ENCODE results near the gene PPWD1.
"Not testable (repeated sequence)": the region's sequence is repeated elsewhere in the genome, so short reads cannot be mapped to it uniquely, and the experiment has no call there.

Gene PPWD1

DNA sequence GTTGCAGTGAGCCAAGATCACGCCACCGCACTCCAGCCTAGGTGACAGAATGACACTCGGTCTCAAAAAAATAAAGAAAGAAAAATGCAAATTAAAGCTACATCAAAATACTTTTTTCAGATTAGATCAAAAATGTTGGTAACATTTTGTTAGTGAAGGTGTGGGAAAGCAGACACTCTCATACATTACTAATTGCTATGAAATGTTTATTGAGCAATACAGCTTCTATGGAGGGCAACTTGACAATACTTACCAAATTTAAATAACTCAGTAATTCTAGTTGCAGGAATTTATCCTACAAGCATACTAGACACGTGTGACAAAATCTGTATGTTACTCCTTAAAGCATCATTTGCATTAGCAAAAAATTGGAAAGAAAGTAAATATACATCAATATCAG lies 56.9 kb downstream of the PPWD1 start:
- Histone ChIP-seq H3K27ac (no peak overlapping the region), H3K4me1 (peaks cover 28% of the 10 kb centered on the region), H3K36me3 (peaks cover 24% of the 10 kb centered on the region), H3K9ac (no peak overlapping the region), H3K4me2 (no peak overlapping the region), H4K20me1 (peaks cover 36% of the 10 kb centered on the region), H3K4me3 (no peak overlapping the region), H3K9me3 (no peaks in the 10 kb centered on the region), H3K27me3 (no peaks in the 10 kb centered on the region)
- no peak for TF ChIP-seq Cebpa-rat (IDR thresholded peaks at IDR 0.05)

DNA sequence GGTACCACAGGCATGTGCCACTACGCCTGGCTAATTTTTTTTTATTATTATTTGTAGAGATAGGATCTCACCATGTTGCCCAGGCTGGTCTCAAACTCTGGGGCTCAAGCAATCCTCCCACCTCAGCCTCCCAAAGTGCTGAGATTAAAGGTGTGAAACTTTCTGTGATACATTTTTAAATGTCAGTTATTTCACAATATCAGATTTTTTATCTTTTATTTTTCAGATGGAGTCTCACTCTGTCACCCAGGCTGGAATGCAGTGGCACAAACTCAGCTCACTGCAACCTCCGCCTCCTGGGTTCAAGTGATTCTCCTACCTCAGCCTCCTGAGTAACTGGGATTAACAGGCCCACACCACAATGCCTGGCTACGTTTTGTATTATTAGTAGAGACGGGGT lies 58.9 kb downstream of the PPWD1 start:
- not testable (repeated sequence) for H3K4me3 ChIP-seq
- peak overlapping the region; percentile 94 for H3K4me2 ChIP-seq

DNA sequence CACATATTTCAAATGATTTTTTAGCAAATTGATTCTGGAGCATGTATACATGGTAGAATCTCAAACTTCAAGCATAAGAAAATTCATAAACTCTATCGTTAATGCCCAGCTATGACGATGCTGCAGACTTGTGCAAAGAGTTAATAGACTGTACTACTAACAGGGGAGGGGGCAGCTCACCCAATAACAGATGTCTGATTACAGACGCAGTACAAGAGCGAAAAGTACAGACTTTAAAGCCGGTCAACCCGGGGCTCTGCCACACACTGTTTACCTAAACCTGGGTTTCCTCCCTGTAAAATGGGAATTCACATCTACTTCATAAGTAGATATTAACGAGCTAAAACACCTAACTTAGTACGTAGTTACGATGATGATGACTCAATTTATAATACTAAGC lies 60.4 kb downstream of the PPWD1 start:
- no peak for TF ChIP-seq Cebpa-rat (IDR thresholded peaks at IDR 0.05)
- H3K27me3 ChIP-seq, result no peaks in the 10 kb centered on the region
- no peaks in the 10 kb centered on the region for H3K9me3 ChIP-seq
- peaks cover 8% of the 10 kb centered on the region for H3K36me3 ChIP-seq
- H3K9ac ChIP-seq, result peak overlapping the region; percentile 90
- peak overlapping the region; percentile 87 for H3K4me3 ChIP-seq
- H3K4me1 ChIP-seq, result peaks cover 42% of the 10 kb centered on the region
- peaks cover 26% of the 10 kb centered on the region; the same call in 1 of the 2 replicates for H4K20me1 ChIP-seq
- peak overlapping the region; percentile 94 for H3K4me2 ChIP-seq
- peak overlapping the region; percentile 82 for H3K27ac ChIP-seq

More for the DNA sequence above, 58.9 kb downstream of the PPWD1 start:
- Histone ChIP-seq H4K20me1 (peaks cover 31% of the 10 kb centered on the region; the same call in 1 of the 2 replicates), H3K9ac (0 out of 2 replicates have a peak overlapping the region, but pooled peaks have one; percentile 18), H3K36me3 (peaks cover 11% of the 10 kb centered on the region; the same call in 1 of the 2 replicates), H3K4me1 (peaks cover 42% of the 10 kb centered on the region)
- not testable (repeated sequence) for H3K27me3 ChIP-seq, H3K9me3 ChIP-seq, H3K27ac ChIP-seq

DNA sequence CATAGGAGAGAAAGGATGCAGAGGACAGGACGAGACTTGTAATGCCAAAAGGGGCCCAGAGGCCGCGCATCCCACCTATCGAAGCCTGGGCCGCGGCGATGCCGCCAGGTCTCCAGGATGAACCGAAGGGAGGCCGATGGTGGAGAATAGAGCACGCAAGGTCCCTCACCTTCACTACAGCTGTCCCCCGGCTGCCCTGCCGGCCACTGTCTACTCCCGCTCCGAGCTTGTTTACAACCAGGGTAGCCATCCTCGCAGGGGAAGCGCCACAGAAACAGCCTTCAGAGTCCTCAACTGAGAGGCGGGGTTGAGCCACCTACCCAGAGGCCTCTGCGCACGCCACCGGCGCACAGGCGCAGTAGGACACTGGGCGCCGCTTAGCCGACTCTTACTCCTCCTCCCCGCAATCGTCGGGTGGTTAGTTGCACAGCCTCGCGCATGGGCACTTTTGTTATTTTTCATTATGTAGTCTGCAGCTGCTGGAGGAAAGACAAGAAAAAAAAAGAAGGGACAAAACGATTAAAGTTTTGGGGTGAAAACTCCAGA lies 61.0 kb downstream of the PPWD1 start, which contains the start of gene TRIM23:
Gene TRIM23, minus strand, starts transcription at position 309 of the 546 bp plus-strand sequence. Its CDS starts 59 bp downstream, at position 250.
- no peak for TF ChIP-seq Cebpa-rat (IDR thresholded peaks at IDR 0.05)
- H4K20me1 ChIP-seq, result peaks cover 20% of the 10 kb centered on the region; the same call in 1 of the 2 replicates
- H3K27me3 ChIP-seq, result no peaks in the 10 kb centered on the region
- H3K9me3 ChIP-seq, result no peaks in the 10 kb centered on the region
- peaks cover 42% of the 10 kb centered on the region for H3K4me1 ChIP-seq
- peak within 1 kb of the TSS; percentile 94 for H3K4me2 ChIP-seq
- H3K27ac ChIP-seq, result peak within 1 kb of the TSS; percentile 82
- H3K9ac ChIP-seq, result peak within 1 kb of the TSS; percentile 90
- H3K36me3 ChIP-seq, result peaks cover 12% of the 10 kb centered on the region
- peak within 1 kb of the TSS; percentile 87 for H3K4me3 ChIP-seq

GRCh38 chr5:65624571-65625555 lies 61.8 kb downstream of the PPWD1 start, which contains the start of the genes SHLD3 and TRAPPC13:
TSS of gene SHLD3 (plus strand) at chr5:65625027. CDS start at chr5:65629588, 4,561 bp downstream.
TSS of gene TRAPPC13 (plus strand) at chr5:65625027. CDS start at chr5:65625061, 34 bp downstream.
- no peaks in the 10 kb centered on the region for H3K9me3 ChIP-seq
- peak within 1 kb of the TSS; percentile 90 for H3K9ac ChIP-seq
- peaks cover 42% of the 10 kb centered on the region for H3K4me1 ChIP-seq
- TF ChIP-seq Cebpa-rat (IDR thresholded peaks at IDR 0.05), result no peak
- peak within 1 kb of the TSS; percentile 87 for H3K4me3 ChIP-seq
- H3K27ac ChIP-seq, result peak within 1 kb of the TSS; percentile 82
- H3K4me2 ChIP-seq, result peak within 1 kb of the TSS; percentile 94
- H3K27me3 ChIP-seq, result no peaks in the 10 kb centered on the region
- peaks cover 18% of the 10 kb centered on the region for H3K36me3 ChIP-seq
- peaks cover 14% of the 10 kb centered on the region; the same call in 1 of the 2 replicates for H4K20me1 ChIP-seq

DNA sequence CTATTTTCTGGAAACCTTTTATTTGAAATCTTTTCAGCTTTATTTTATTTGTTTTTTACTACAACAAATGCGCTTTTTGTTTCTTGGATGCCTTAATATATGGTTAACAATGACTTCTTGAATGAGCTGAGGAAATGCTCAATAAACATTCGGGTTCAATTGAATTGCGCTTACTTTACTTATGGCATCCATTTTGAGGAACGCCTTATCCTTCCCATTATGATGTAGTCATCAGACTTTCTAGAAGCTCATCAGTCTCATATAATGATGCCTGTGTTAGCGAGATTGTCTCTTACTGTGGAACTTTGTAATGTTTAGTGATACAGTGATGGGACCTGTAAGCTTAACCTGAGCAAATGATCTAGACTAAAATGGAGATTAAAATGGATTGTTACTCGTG lies 62.6 kb downstream of the PPWD1 start:
- peak overlapping the region; percentile 94 for H3K4me2 ChIP-seq
- H3K4me1 ChIP-seq, result peaks cover 42% of the 10 kb centered on the region
- H3K27ac ChIP-seq, result peak overlapping the region; percentile 82; the same call in 1 of the 2 replicates
- H3K9me3 ChIP-seq, result no peaks in the 10 kb centered on the region
- no peak for TF ChIP-seq Cebpa-rat (IDR thresholded peaks at IDR 0.05)
- H3K36me3 ChIP-seq, result peaks cover 20% of the 10 kb centered on the region
- H3K9ac ChIP-seq, result peak overlapping the region; percentile 90
- peak overlapping the region; percentile 87 for H3K4me3 ChIP-seq
- H3K27me3 ChIP-seq, result no peaks in the 10 kb centered on the region
- peaks cover 14% of the 10 kb centered on the region; the same call in 1 of the 2 replicates for H4K20me1 ChIP-seq

DNA sequence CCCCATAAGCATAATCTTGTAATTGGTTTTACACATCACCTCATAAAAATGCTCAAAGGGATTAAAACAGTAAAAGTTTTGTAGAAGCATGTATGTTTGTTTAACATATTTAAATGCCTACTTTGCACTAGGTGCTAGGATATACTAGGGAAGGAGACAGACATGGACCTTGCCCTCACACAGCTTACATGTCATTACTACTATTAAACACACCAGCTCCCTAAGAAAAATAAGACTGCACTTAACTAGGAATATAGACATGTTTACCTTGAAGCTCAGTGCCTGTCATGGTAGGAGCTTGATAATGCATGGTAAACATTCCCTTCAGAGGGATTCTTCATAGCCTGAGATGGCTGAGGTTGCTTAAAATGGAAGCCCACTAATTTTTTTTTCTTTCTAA lies 67.9 kb downstream of the PPWD1 start:
- Histone ChIP-seq H3K36me3 (peaks cover 25% of the 10 kb centered on the region), H3K27ac (no peak overlapping the region), H3K4me3 (no peak overlapping the region), H3K4me1 (peaks cover 9% of the 10 kb centered on the region), H3K9me3 (no peaks in the 10 kb centered on the region), H4K20me1 (peaks cover 6% of the 10 kb centered on the region; the same call in 1 of the 2 replicates), H3K4me2 (no peak overlapping the region), H3K9ac (no peak overlapping the region), H3K27me3 (no peaks in the 10 kb centered on the region)
- no peak for TF ChIP-seq Cebpa-rat (IDR thresholded peaks at IDR 0.05)
